H9 (cell line): ENCODE measurements around the gene HECW1. TPM values are rescaled to one million over a fixed set of nuclear protein-coding genes. Genes with fewer than 3 reads are reported as not detected.

ENCODE experiments used
- DNase-seq: peaks from one replicate; pipeline ENCODE4 v3.0.0-alpha.2; 2017
- H2AFZ ChIP-seq: one replicate; pipeline ENCODE4 v1.6.1; 2013; ENCODE audit warnings: mild to moderate bottlenecking, low read length, control low read depth, moderate library complexity
- H2AK5ac ChIP-seq: 2 replicates; pipeline ENCODE4 v1.6.1; 2013; ENCODE audit warnings: low read length, control low read depth, mixed read lengths; ENCODE audit not compliant: insufficient read length
- H2BK120ac ChIP-seq: one replicate; pipeline ENCODE4 v1.6.1; 2013; ENCODE audit warnings: low read depth, mild to moderate bottlenecking, low read length, control low read depth, inconsistent platforms; ENCODE audit not compliant: poor library complexity, severe bottlenecking
- H2BK12ac ChIP-seq: 2 replicates; pipeline ENCODE4 v1.6.1; 2013; ENCODE audit warnings: low read length, control low read depth, mixed read lengths, low read depth; ENCODE audit not compliant: insufficient read length
- H2BK15ac ChIP-seq: 2 replicates; pipeline ENCODE4 v1.6.1; 2013; ENCODE audit warnings: low read depth, low read length, control low read depth
- H2BK20ac ChIP-seq: one replicate; pipeline ENCODE4 v1.6.1; 2013; ENCODE audit warnings: low read depth, mild to moderate bottlenecking, low read length, control low read depth, inconsistent platforms; ENCODE audit not compliant: poor library complexity, severe bottlenecking
- H2BK5ac ChIP-seq: 2 replicates; pipeline ENCODE4 v1.6.1; 2013; ENCODE audit warnings: low read length, control low read depth, mixed read lengths; ENCODE audit not compliant: insufficient read length
- H3K14ac ChIP-seq: 2 replicates; pipeline ENCODE4 v1.6.1; 2013; ENCODE audit warnings: low read length, control low read depth; ENCODE audit not compliant: insufficient read depth
- H3K18ac ChIP-seq: 2 replicates; pipeline ENCODE4 v1.6.1; 2013; ENCODE audit warnings: low read depth, mild to moderate bottlenecking, mixed read lengths, low read length, control low read depth; ENCODE audit not compliant: insufficient read length
- H3K23ac ChIP-seq: 2 replicates; pipeline ENCODE4 v1.6.1; 2013; ENCODE audit warnings: low read length, control low read depth, mixed read lengths, low read depth; ENCODE audit not compliant: insufficient read length
- H3K23me2 ChIP-seq: 2 replicates; pipeline ENCODE4 v1.6.1; 2013; ENCODE audit warnings: low read depth, mild to moderate bottlenecking, mixed read lengths, low read length, control low read depth; ENCODE audit not compliant: insufficient read length, poor library complexity, severe bottlenecking
- H3K27ac ChIP-seq: 2 replicates; pipeline ENCODE4 v1.5.1; 2013; ENCODE audit warnings: low read length, control low read depth, mixed read lengths, low read depth; ENCODE audit not compliant: insufficient read length
- H3K27me3 ChIP-seq: 2 replicates; pipeline ENCODE4 v1.6.1; 2013; ENCODE audit warnings: low read length, control low read depth, inconsistent platforms; ENCODE audit not compliant: insufficient read depth
- H3K4ac ChIP-seq: 2 replicates; pipeline ENCODE4 v1.6.1; 2013; ENCODE audit warnings: low read depth, mild to moderate bottlenecking, control low read depth, inconsistent platforms, low read length, moderate library complexity
- H3K4me1 ChIP-seq: 2 replicates; pipeline ENCODE4 v1.6.1; 2013; ENCODE audit warnings: low read length, control low read depth, inconsistent platforms; ENCODE audit not compliant: insufficient read depth
- H3K4me2 ChIP-seq: 2 replicates; pipeline ENCODE4 v1.6.1; 2013; ENCODE audit warnings: low read length, control low read depth, mixed read lengths; ENCODE audit not compliant: insufficient read length, insufficient read depth
- H3K56ac ChIP-seq: 2 replicates; pipeline ENCODE4 v1.6.1; 2013; ENCODE audit warnings: low read depth, mild to moderate bottlenecking, mixed read lengths, low read length, control low read depth; ENCODE audit not compliant: insufficient read length
- H3K79me1 ChIP-seq: 2 replicates; pipeline ENCODE4 v1.6.1; 2013; ENCODE audit warnings: low read depth, mild to moderate bottlenecking, moderate library complexity, low read length, control low read depth, inconsistent platforms; ENCODE audit not compliant: insufficient read depth, poor library complexity, severe bottlenecking
- H3K79me2 ChIP-seq: 2 replicates; pipeline ENCODE4 v1.6.1; 2013; ENCODE audit warnings: low read length, control low read depth, inconsistent platforms; ENCODE audit not compliant: insufficient read depth
- H3K9ac ChIP-seq: 2 replicates; pipeline ENCODE4 v1.6.1; 2013; ENCODE audit warnings: low read length, control low read depth, mixed read lengths; ENCODE audit not compliant: insufficient read length; ENCODE audit errors: extremely low read depth
- H3K9me3 ChIP-seq: one replicate; pipeline ENCODE4 v1.6.1; 2013; ENCODE audit warnings: low read depth, low read length, inconsistent platforms; ENCODE audit not compliant: control insufficient read depth
- H3T11ph ChIP-seq: one replicate; pipeline ENCODE4 v1.6.1; 2013; ENCODE audit warnings: mild to moderate bottlenecking, low read length, control low read depth, inconsistent platforms
- H4K20me1 ChIP-seq: one replicate; pipeline ENCODE4 v1.6.1; 2013; ENCODE audit not compliant: control insufficient read depth, insufficient read length, insufficient read depth
- H4K5ac ChIP-seq: 2 replicates; pipeline ENCODE4 v1.6.1; 2013; ENCODE audit warnings: low read depth, mild to moderate bottlenecking, mixed read lengths, low read length, control low read depth; ENCODE audit not compliant: insufficient read length
- H4K8ac ChIP-seq: replicated peaks from 2 replicates; pipeline ENCODE4 v1.6.1; 2013; ENCODE audit warnings: low read length, control low read depth, mixed read lengths, low read depth; ENCODE audit not compliant: insufficient read length
- H4K91ac ChIP-seq: 2 replicates; pipeline ENCODE4 v1.6.1; 2013; ENCODE audit warnings: low read depth, mild to moderate bottlenecking, moderate library complexity, mixed read lengths, low read length, control low read depth; ENCODE audit not compliant: insufficient read length
- H3K27ac Mint-ChIP-seq, 3 experiments: 2 replicates in 2 of 3; 3 replicates in 1 of 3; pipeline ENCODE4 v1.8.0; 2020 to 2021; ENCODE audit warnings: mixed read lengths in 3 of 3, mild to moderate bottlenecking in 1 of 3, moderate library complexity in 1 of 3
- H3K27me3 Mint-ChIP-seq: 2 replicates; pipeline ENCODE4 v1.8.0; 2021; ENCODE audit warnings: low read depth, mild to moderate bottlenecking, moderate library complexity, mixed read lengths
- H3K36me3 Mint-ChIP-seq, 3 experiments: 2 replicates in 2 of 3; 3 replicates in 1 of 3; pipeline ENCODE4 v1.8.0; 2020 to 2021; ENCODE audit warnings: low read depth in 3 of 3, mixed read lengths in 3 of 3; ENCODE audit not compliant: insufficient read depth in 1 of 3
- H3K4me1 Mint-ChIP-seq, 2 experiments: 2 replicates each; pipeline ENCODE4 v1.8.0; 2020; ENCODE audit warnings: mixed read lengths in 2 of 2
- H3K4me3 Mint-ChIP-seq, 2 experiments: 2 replicates in 1 of 2; 3 replicates in 1 of 2; pipeline ENCODE4 v1.8.0; 2020 to 2021; ENCODE audit warnings: mild to moderate bottlenecking in 2 of 2, mixed read lengths in 2 of 2, moderate library complexity in 1 of 2
- H3K9me3 Mint-ChIP-seq, 2 experiments: 2 replicates in 1 of 2; 3 replicates in 1 of 2; pipeline ENCODE4 v1.8.0; 2020; ENCODE audit warnings: mild to moderate bottlenecking in 2 of 2, mixed read lengths in 2 of 2, moderate library complexity in 1 of 2
- WGBS: extraction: QIAGEN DNeasy Blood & Tissue Kit; methylation state at CpG from one replicate; pipeline ENCODE4 v1.1.7; 2013; ENCODE audit warnings: missing lambda C conversion rate, low lambda C conversion rate, mixed read lengths; ENCODE audit not compliant: insufficient read length; ENCODE audit errors: extremely low coverage; 5-methylcytosine and 5-hydroxymethylcytosine counted together
- total RNA-seq: library from RNA; stranded (reverse); gene quantifications from 2 replicates; pipeline ENCODE4 v1.2.1, GENCODE V29; 2021
- TF ChIP-seq, protein P1 (sequence below): fragments of 200-600 bp; sonication (generic); conservative IDR thresholded peaks from 3 replicates; pipeline ENCODE4 v1.8.0; 2021; ENCODE audit warnings: antibody characterized with exemption, mild to moderate bottlenecking

HECW1 gene
- total RNA-seq, 1 experiment from 2014 or later, result 5.0 TPM

DNA sequence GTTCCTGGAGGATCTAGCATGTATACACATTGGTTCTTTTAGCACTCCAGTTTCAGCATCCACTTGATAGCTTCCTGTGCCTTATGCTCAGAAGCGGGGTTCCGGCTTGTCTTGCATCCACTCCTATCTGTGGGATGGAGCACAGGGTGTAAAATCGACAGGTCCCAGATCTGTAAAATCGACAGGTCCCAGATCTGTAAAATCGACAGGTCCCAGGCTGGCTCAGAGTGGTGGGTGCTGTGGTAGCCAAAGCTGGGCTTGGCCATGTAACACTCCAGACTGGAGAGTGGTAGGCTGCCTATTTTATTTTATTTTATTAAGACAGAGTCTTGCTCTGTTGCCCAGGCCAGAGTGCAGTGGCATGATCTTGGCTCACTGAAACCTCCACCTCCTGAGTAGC, 30.3 kb downstream of the HECW1 start:
- H3K27ac Mint-ChIP-seq, result no peak overlapping the region
- H2BK20ac ChIP-seq, result peak overlapping the region; percentile 28
- no peak overlapping the region for H3K18ac ChIP-seq
- peaks cover 7% of the 10 kb centered on the region; the same call in 1 of the 2 replicates for H3K4me1 ChIP-seq
- H3T11ph ChIP-seq, result no peak overlapping the region
- H2AK5ac ChIP-seq, result peak overlapping the region; percentile 88
- peak overlapping the region; percentile 79; the same call in 1 of the 2 replicates for H3K4ac ChIP-seq
- no peaks in the 10 kb centered on the region for H4K20me1 ChIP-seq
- DNase-seq, result no peak
- no peak overlapping the region for H3K56ac ChIP-seq
- H4K91ac ChIP-seq, result no peak overlapping the region
- H3K4me3 Mint-ChIP-seq, result no peak overlapping the region
- WGBS, result no CpG with 5 or more reads among the region's 5 CpGs
- no peak overlapping the region for H3K27ac ChIP-seq
- H3K27me3 Mint-ChIP-seq, result no peaks in the 10 kb centered on the region; the same call in 1 of the 2 replicates
- H2BK5ac ChIP-seq, result no peak overlapping the region
- no peak overlapping the region for H3K23ac ChIP-seq
- peaks cover 0 to 2% of the 10 kb centered on the region in 2 experiments; a peak in 2 of 5 replicates for H3K9me3 Mint-ChIP-seq
- H4K8ac ChIP-seq, result no peak overlapping the region
- peaks cover 38 to 40% of the 10 kb centered on the region in 2 experiments for H3K4me1 Mint-ChIP-seq
- H3K14ac ChIP-seq, result no peak overlapping the region
- no peak overlapping the region for H3K4me2 ChIP-seq
- H3K36me3 Mint-ChIP-seq, result peaks cover 0 to 5% (median 4%) of the 10 kb centered on the region in 3 experiments; a peak in 3 of 7 replicates
- no peak overlapping the region for H2BK12ac ChIP-seq
- H3K27me3 ChIP-seq, result no peaks in the 10 kb centered on the region
- no peak overlapping the region for H4K5ac ChIP-seq
- H3K9me3 ChIP-seq, result no peaks in the 10 kb centered on the region
- no peak overlapping the region for H2AFZ ChIP-seq
- TF ChIP-seq, protein P1, sequence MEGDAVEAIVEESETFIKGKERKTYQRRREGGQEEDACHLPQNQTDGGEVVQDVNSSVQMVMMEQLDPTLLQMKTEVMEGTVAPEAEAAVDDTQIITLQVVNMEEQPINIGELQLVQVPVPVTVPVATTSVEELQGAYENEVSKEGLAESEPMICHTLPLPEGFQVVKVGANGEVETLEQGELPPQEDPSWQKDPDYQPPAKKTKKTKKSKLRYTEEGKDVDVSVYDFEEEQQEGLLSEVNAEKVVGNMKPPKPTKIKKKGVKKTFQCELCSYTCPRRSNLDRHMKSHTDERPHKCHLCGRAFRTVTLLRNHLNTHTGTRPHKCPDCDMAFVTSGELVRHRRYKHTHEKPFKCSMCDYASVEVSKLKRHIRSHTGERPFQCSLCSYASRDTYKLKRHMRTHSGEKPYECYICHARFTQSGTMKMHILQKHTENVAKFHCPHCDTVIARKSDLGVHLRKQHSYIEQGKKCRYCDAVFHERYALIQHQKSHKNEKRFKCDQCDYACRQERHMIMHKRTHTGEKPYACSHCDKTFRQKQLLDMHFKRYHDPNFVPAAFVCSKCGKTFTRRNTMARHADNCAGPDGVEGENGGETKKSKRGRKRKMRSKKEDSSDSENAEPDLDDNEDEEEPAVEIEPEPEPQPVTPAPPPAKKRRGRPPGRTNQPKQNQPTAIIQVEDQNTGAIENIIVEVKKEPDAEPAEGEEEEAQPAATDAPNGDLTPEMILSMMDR, result no peak
- H3K79me1 ChIP-seq, result no peaks in the 10 kb centered on the region
- no peak overlapping the region for H2BK120ac ChIP-seq
- H3K9ac ChIP-seq, result no peak overlapping the region
- H3K23me2 ChIP-seq, result no peaks in the 10 kb centered on the region
- H3K79me2 ChIP-seq, result no peaks in the 10 kb centered on the region
- H2BK15ac ChIP-seq, result no peak overlapping the region
